Measurements from ENCODE around the gene RBP4.
"Not testable (repeated sequence)": the region's sequence is repeated elsewhere in the genome, so short reads cannot be mapped to it uniquely, and the experiment has no call there.

The RBP4 gene

GRCh38 chr10:93554316-93554663, 46.7 kb downstream of the RBP4 start:
- DNase-seq (ENCODE audit: low spot score): no peak
- TF ChIP-seq CTCF (IDR thresholded peaks at IDR 0.05): no peak
- Histone ChIP-seq H3K27ac (no peak overlapping the region), H3K4me3 (no peak overlapping the region)

- DNase-seq (ENCODE audit: low spot score): no peak
- H3K27ac ChIP-seq: no peak overlapping the region
- no peak overlapping the region for H3K4me3 ChIP-seq
- no peak for TF ChIP-seq CTCF (IDR thresholded peaks at IDR 0.05)
Measured at GRCh38 chr10:93553482-93554315, 47.3 kb downstream of the RBP4 start.

- DNase-seq (ENCODE audit: low spot score): no peak
- H3K4me3 ChIP-seq: no peak overlapping the region
- no peak for TF ChIP-seq CTCF (IDR thresholded peaks at IDR 0.05)
- H3K27ac ChIP-seq: no peak overlapping the region
Measured at GRCh38 chr10:93552780-93553179, 48.3 kb downstream of the RBP4 start.

DNA sequence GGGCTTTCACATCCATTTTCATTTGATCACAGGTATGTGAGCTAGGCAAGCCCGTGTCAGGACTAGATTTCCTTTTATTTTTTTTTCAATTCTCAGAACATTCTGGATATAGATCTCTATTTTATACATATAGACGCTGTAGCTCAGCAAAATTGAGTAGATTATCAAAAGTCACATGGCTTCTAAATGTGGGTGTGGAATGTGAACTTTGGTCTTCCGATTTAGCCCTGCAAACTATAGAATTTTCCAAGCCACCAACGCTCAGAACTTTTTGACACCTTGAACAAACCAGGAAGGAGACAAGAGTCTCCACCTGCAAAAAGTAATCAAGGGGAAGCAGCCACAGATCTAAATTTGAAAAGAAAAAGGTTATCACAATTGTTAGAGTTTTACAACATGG, 50.4 kb downstream of the RBP4 start:
- no peak overlapping the region for H3K4me3 ChIP-seq
- DNase-seq (ENCODE audit: low spot score): no peak
- no peak for TF ChIP-seq CTCF (IDR thresholded peaks at IDR 0.05)
- H3K27ac ChIP-seq: no peak overlapping the region

DNA sequence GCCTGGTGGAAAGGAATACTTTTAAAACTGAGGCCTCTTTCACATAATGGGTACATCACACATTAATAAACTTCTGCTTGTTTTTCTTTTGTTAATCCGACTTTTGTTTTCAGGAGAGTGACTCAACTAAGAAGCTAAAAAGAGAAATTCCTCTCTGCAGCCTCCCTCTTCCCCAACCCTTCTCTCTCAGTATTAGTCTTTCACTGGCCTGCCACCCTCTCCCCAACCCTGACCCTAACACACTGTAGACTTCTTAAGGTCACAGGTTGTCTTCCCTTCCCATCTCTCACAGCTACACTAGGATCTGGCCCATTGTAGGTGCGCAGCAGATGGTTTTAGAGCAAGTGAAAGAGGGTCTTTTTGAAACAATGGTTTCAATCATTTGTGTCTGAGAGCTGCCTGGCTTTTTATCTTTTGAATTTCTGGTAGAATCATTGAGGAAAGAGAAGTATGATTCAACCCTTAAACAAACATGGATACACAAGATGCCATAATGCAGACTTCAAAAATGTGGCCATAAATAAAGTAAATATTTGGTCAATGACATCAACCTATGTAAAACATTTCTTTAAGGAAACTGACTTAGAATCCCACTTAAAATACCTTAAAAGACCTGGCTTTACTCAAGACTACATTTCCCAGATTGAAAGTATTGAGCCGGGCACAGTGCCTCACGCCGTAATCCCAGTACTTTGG, 52.5 kb downstream of the RBP4 start:
- Histone ChIP-seq H3K27ac (no peak overlapping the region), H3K4me3 (no peak overlapping the region)
- DNase-seq (ENCODE audit: low spot score): no peak
- no peak for TF ChIP-seq CTCF (IDR thresholded peaks at IDR 0.05)

GRCh38 chr10:93547522-93547921, 53.5 kb downstream of the RBP4 start:
- DNase-seq (ENCODE audit: low spot score): no peak
- no peak overlapping the region for H3K4me3 ChIP-seq
- no peak for TF ChIP-seq CTCF (IDR thresholded peaks at IDR 0.05)
- H3K27ac ChIP-seq: no peak overlapping the region

GRCh38 chr10:93546995-93547394, 54.0 kb downstream of the RBP4 start:
- not testable (repeated sequence) for H3K4me3 ChIP-seq; H3K27ac ChIP-seq; DNase-seq (ENCODE audit: low spot score)

Measured in coronary artery (tissue), 2 donors.